NCI-H1417 treated with DMSO at 0.1 percent for 48 hours (cell line): ENCODE results near the gene PKP4.

ENCODE experiments used
- DNase-seq: peaks from one replicate; lab custom pipeline; 2025; lab: John Stamatoyannopoulos, UW

PKP4 gene

DNA sequence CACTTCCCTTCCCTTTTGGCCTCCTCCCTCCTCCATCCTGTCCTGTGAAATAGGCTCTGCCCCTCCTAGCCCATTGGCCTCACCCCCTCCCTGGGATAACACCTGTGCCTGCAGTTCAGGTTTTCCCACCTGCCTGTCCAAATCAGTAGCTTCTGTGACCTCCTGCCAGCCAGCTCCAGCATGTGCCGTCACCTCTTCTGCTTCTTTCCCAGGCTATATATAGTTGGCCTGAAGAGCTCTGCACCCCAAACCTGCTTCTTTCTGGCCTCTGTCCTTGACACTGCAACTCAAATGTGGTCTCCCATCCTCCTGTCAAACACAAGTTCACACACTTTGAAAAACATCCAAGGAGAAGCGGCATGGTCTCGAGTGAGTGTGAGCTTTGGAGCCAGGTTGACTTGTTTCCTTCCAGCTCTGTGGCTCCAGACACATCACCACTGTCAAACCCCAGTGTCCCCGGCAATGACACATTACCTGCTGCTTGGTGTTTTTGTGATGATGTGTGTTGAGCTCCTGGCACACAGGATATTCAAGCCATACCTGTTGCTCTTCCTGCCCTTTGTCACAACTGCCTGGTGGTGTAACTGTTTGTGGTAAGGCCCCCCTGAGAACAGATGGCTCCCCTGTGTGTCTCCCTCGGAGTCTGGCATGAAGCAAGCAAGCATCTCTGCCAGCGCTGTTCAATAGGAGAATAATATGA is 194.8 kb downstream of the PKP4 start:
- DNase-seq, result no peak

DNA sequence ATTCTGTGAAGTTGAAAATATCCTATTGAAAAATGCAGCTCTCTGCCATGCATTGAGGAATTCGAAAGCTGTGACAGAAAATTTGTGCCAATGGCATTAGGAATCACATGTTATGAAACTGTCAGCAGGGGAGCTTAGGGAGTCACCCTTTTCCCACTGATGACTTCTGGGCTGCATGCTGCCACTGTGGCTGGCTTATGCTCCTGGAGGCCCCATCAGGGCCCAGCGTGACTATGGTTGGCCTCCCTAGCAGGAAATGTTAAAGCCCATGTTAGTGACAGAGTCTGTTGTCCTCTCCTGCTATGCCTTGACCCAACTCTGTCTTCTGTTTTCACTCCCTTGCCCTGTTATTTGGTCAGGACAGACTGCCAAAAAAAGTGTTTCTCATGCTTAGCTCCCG is 198.9 kb downstream of the PKP4 start:
- no peak for DNase-seq

DNA sequence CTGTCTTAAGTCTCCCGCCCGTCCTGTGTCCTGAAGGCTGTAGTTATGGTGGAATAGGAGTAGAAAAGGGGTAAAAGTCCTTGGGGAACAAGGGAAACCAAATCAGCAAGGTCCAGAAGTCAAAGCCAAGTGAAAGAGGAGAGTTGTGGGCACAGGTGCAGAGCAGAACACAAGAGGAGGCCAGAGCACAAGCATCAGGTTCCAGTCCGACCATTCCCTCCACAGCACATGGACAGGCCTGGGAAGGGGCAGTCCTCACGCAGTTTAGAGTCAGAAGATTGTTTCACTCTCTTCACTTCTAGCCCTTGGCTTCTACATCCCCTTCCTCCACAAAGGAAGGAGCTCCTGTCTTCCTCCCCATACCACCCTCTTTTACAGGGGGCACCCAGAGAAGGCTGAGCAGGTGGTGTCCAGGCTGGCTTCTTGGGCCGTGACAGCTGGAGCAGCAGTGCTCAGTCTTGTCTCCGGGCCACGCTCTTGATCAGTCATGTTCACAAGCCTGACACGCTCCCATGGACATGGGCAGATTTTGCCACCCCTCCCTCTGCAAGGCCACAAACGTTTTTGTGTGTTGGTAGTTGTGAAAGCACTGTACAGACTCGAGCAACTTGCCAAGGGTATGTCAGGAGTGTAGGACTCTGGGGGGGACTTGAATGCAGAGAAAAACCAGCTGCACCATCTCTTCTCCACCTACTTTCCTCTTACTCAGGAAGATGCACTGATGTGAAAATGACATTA is 199.9 kb downstream of the PKP4 start:
- DNase-seq, result no peak

DNA sequence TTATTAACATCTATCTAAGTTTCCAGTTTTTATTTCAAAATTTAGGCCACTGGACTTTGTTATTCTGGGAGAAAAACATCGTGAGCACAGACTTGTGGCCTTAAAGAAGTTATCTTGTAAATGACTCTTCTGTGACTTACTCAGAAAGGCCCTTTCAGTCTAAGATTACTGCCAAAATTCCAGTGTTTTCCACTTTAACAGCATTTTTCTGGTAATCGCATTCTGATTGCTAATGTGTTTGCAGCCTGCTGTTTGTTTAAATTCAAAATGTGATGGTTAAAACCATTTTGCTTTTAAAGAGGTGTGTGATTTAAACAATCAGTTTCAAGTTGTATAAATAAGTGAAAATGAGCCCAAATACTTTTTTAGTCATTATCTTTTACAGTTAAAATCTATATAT is 201.6 kb downstream of the PKP4 start:
- DNase-seq, result no peak

DNA sequence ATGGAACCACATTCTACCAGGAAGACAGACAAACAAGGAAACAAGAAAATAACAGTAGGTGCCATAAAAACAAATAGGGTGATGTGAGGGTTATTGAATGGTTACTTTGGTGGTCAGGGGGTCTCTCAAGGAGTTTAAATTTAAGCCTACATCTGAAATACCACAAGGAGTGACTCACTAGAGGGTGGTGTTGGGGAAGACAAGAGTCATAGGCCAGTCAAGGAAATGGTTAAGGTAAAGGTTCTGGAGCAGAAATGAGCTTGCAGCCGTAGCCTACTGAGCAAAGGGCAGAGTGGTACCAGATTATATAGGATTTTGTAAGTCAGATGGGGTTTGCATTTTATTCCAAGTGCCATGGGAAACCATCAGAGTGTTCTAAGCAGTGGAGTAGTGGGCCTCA is 202.7 kb downstream of the PKP4 start:
- no peak for DNase-seq

DNA sequence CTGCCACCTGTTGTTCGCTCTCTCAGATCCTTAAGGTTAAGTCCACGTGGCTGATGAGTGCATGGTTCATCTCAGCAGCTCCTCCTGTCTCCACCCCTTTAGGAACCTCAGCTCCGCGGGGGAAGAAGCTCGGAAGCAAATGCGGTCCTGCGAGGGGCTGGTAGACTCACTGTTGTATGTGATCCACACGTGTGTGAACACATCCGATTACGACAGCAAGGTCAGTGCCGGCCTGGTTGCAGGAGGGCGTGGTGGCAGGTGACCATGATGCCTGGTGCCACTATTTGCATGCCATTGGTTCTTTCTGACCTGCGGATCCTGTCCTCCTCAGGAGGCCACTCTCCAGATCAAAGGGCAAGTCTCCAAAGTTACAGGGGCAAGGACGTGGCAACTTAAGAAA is 204.5 kb downstream of the PKP4 start:
- no peak for DNase-seq

DNA sequence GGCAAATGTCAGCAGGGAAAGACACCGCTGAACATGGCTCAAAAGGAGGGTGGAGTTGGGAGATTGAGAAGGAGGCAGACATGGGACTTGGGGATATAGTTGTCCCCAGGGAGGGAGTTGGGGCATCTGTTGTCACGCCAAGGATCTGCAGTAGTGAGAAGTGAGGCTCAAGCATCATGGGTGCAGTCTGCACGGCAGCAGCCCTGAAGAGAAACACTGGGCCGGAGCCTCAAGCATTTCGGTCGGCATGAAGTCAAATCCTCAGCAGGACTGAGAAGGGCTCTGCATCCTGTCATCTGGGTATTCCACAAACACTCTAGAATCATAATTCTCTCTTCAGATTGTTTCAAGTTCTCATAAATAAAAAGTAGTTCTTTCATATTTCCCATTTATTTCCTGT is 205.7 kb downstream of the PKP4 start:
- DNase-seq, result no peak

DNA sequence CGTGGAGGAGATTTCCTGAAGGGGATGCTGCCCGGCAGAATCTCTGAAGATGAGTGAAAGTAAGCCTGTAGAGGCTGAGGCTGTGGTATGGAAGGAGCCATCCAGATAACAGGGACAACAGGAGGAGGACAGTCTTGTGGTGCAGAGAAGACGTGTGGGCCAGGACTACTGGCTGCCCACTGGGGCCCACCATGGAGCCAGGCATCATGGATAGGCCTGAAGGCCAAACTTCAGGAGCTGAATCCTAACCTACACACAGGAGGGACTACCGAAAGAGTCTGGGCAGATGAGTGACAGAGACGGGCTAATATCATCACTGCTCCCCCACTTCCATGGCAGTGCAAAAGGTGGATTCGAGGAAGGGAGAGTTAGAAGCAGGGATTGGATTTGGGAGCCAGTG is 207.0 kb downstream of the PKP4 start:
- no peak for DNase-seq

DNA sequence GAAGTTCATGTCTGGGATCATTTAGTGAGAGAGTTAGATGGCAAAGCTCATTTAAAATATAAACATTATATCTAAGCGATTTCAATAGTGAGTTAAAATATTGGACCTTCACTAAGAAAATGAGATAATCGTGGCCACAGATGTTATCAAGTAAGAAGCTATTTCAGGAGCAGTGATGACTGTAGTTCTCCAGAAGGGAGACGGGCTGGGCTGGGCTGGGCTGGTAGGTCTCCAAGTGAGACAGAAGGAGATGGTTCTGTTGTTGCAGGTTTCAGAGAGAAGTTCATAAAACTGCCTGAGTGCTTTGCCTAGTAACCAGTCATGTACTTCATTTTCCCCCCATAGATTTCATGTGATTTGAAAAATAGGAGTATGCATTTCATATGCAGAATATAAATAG is 208.2 kb downstream of the PKP4 start:
- no peak for DNase-seq

DNA sequence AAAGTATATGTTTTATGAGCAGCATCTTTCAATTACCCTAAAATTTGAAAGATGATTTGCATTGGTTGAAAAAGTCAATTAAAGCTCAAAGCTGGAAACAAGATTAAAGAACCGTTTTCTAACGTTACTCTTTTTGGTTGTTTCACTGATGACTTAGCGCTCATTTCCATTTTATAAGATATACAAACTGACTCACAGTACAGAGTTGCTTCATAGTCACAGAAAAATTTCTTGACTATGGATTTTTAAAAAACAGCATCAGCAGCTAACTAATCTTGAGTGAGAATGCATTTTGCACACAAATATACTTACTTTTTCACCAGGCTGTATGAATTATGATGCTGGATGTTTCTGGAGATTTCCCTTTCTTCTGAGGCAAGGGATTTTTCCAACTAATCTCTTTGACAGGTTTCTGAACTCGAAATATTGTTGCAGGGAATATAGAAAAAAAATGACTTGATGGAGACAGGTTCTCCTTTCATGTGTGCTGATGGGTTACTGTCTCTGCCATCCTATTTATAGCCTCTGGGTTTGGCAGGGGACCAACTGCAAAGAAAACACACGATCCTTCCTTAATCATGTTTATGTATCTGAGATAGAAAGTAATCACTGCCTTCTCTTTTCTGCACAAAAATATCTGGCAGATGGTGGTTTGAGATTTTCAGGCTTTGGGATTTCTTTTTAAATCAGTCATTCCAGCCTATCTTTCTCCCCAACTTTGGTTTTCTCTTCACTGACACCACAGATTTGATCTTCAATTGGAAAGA is 209.0 kb downstream of the PKP4 start:
- DNase-seq, result no peak

DNA sequence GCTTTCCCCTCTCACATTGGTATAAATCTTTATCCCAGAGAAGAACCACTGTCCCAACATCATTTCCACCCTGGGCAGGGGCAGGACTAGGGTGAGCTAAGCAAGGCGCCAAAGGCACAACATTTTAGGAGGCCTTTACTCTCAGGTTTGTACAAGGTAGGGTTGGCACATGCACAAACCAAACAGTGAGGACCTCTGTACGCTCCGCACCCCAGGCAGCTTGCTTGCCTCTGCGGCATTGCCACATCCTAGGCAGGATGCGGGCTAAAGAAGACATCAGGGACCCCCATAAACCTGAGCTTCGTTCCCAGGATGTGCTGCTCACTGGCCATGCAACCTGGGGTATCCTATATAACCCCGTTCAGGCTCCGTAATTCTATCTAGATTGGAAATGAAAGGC is 210.2 kb downstream of the PKP4 start:
- DNase-seq, result no peak

DNA sequence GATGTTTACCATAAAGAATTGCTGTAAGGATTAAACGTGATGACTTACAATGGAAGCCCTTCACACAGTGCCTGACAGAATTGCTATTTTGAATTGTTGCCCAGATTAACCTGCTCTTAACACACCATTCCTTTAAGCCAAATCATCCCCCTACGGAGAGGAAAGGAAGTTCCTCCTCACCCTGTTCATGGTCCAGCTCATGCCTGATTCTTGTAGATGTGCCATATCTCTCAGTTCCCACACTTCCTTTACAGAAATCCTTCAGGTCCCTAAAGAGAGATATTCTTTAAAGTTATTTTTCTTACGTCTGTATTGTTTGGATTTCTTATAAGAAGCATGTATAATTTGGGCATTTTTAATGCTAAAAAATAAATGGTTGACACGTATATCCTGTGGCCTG is 210.8 kb downstream of the PKP4 start:
- DNase-seq, result no peak

DNA sequence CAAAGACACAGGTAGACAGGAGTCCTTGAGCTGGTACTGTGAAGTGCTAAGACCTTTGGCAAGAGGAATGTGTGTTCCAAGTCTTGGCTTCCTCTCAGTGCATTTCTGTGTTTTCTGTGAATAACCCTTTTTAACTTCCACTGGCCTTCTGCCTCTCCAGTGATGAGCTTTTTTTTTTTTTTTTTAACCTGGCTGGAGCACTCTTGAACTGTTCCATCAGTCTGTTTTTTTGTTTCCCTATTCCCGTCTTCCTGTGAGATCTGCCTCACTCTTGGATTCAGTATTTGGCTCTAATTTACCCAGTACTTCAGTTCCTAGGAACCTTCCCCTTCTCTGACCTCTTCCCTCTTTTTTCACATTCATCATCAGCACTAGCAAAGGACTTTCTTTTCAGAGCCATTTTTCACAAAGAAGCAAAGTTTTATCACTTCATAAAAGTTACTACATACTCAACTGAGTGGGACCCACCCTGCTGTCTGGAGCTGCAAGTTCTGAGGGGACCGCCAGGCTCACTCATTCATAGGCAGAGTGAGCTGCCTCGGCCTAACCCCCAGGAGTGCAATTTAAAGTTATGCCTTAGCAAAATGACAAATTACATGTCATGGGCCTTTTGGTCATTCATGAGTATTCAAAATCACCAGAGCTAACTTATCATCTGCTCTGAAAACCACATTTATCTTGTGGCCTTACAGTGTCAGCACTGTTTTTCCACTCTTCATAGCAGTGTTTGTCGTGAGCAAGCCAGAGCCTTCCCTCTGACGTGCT is 211.4 kb downstream of the PKP4 start:
- DNase-seq, result no peak

DNA sequence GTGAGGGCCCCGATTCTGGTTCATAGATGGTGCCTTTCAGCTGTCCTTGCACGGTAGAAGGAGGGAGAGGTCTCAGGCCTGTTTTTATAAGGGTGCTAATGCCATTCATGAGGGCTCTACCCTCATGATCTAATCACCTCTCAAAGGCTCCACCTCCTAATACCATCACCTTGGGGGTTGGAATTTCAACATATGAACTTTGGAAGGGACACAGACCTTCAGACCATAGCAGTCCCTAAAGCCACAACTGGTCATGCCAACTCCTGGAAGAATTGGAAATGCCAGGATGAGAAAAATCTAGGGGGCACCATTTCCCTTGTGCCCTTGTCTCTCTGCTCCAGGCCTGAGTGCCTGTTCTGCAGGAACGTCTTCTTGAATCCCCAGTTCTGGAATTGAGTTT is 213.5 kb downstream of the PKP4 start:
- DNase-seq, result no peak

DNA sequence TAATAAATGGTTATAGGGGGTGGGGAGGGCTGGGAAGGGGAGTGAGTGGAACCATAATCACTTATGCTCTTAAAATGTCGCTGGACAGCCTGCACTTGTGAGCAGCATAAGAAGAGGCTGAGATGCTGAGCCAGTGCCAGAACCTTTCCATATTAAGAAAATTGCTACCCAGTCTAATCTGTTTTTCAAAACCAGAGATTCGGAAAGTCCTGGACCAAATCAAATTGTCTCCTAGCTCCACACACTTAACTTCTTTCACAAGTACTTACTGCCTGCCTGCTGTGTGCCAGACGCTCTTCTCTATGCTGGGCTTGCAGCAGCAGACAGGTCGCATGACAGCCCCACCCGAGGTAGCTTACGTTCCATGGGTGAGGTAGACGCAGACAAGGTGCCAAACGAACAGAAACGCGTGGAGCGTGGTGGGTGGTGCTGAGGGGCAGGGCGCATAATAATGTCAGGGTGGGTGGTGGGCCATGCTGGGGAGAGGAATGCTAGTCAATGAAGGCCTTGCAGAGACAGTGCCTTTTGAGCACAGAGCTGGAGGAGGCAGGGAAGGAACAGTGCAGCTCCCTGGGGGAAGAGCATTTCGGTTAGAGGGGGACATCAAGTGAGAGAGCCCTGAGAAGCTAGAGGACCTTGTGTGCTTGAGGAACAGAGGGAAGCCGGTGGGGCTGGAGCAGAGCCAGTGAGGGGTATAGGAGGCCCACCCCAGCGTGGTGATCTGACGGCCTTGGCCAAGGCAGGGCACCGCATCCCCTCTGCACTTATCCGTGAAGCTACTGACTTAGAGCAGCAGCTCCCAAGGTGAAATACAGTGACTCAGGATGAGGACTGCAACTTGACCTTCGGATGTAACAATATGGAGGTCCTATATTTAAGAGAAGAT is 214.9 kb downstream of the PKP4 start:
- no peak for DNase-seq

DNA sequence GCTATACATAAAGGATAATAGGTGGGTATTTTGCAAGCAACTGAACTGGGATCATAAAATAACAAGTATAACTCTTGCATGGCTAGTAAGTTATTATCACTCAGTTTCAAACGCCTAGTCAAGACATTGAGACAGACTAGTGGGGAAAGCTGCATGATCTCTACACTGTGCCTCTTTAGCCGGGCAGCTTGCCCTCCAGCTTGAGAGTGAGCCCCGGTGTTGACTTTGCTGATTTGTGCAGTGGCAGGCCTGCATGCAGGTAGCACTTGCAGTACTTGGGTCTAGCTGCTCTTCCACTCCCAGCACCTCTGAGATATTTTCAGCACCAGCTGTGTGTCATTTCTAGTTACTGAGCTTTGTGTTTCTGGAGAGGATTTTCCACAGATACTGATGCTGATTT is 219.5 kb downstream of the PKP4 start:
- DNase-seq, result no peak

DNA sequence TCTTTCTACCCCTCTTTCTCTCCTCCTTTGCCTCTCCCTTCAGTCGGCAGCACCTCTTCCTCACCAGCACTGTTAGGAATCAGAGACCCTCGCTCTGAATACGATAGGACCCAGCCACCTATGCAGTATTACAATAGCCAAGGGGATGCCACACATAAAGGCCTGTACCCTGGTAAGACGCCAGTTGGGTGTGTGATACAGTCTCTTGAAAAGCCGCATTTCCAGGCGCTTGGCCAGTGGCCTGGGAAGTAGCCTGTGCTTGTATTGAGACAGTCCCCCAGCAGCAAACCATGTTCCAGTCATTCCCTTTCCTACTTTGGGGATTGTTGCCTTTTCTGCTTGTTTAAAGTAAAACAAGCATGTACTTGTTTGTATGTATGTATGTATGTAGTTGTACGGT is 219.9 kb downstream of the PKP4 start:
- no peak for DNase-seq

DNA sequence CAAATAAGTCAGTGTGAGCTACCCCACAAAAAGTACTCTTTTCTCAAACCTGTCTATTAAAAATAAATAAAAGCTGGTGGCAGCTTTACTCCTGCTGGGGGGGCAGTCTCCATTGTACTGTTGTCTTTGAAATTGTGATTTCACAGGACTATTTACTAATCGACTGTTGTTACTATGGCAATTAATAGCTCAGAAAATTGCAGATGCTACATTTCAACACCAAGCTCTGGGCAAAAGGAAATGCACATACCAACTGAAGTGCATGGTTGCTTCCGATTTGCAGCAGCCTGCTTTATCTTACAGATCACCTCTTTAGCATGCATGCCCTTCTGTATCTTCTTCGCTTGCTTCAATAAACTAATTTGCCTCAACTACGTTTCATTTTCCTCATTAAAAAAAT is 220.8 kb downstream of the PKP4 start:
- no peak for DNase-seq

DNA sequence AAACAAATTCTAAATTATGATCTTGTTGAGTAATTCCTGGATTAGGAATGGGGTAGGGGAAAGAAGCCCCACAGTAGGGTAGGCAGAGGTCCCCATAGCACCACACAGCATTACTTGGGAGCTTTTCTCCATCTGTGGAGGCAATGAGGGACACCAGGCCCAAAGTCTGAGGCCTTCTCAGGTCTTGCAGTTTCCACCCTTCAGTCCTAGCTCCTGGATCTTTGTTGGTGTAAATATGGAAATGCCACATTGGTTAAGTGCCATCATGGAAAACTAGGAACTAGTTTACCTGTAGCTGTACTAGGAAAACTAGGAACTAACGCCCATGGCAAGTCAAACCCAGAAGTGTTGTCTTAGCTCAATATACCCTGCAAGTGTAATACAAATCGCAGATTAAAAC is 225.1 kb downstream of the PKP4 start:
- no peak for DNase-seq

DNA sequence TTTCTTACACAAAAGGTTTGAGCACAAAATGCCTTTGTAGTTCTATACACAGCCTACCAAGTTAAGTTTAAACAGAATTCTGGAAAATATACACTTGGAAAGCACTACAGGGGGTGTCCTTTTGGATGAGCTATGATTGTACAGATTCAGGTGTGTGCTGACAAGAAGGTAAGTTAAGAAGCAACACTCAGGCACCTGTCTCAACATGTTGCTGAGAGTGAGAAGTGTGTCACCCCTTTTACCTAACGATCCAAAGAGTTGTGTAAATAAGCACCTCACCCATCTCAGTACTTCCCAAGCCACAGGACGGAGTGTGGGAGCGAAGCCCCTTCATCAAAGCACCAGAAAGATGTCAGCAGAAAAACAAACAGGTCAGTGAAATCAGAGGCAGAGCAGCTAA is 228.9 kb downstream of the PKP4 start:
- no peak for DNase-seq

DNA sequence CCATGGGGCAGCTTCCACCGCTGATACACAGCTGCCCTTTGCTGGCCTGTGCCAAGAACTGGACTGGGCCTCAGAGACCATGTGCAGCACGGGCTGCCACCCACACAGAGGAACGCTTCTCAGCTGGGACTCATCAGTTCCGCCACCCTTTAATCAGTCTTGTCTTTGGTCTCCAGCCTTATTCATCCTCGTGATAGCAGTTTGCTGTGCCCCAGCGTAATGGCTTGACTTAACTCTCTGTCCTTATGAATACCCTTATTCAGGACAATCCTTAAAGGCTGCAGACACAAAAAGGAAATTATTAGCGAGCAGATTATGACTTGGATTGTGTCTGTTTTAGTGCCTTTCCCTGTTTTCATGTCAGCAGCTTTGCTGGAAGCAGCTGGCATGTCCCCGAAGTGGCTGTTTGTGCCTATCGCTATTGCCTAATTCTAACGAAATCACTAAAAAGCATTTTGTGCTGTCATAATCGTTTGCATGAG is 229.5 kb downstream of the PKP4 start:
- DNase-seq, result no peak
